ENCODE measurements around the gene ZIC5. TPM values are rescaled to one million over a fixed set of nuclear protein-coding genes. Genes with fewer than 3 reads are reported as not detected.

The ZIC5 gene
- total and polyA plus RNA-seq, 2 of the 13 experiments (the other 11 are each of a cell fraction or from before 2014, with no cell fraction given) = 0.02 to 0.07 TPM

GRCh38 chr13:99968521-99969452, 2.8 kb downstream of the ZIC5 start:
- no peak for ATAC-seq
- Histone ChIP-seq H4K20me1 (ENCODE audit: insufficient read depth, low read length) (no peaks in the 10 kb centered on the region), H3K9me3 (ENCODE audit: low read length) (no peaks in the 10 kb centered on the region), H3K4me1 (ENCODE audit: insufficient read depth, low read length) (peaks cover 7% of the 10 kb centered on the region; the same call in 1 of the 2 replicates), H3K79me2 (ENCODE audit: insufficient read depth, low read length) (no peaks in the 10 kb centered on the region), H2AFZ (ENCODE audit: low read length) (no peak overlapping the region), H3K27ac (ENCODE audit: extremely low read length, insufficient read depth, low read length) (no peak overlapping the region), H3K36me3 (replicated peaks in 1 of 2; ENCODE audit: control insufficient read depth in 1 of 2, insufficient read depth in 2 of 2, low read length in 2 of 2) (no peaks in the 10 kb centered on the region), H3K27me3 (ENCODE audit: control insufficient read depth in 1 of 2, insufficient read depth in 2 of 2, low read length in 2 of 2) (peaks cover 9 to 24% of the 10 kb centered on the region in 2 experiments), H3K4me2 (ENCODE audit: low read depth, low read length) (no peak overlapping the region), H3K9ac (ENCODE audit: insufficient read depth, low read depth, low read length) (no peak overlapping the region), H3K4me3 (replicated peaks in 1 of 3; ENCODE audit: insufficient read depth in 1 of 3, low read depth in 2 of 3, low read length in 3 of 3) (no peak overlapping the region)
- TF ChIP-seq HNRNPL (IDR thresholded peaks at IDR 0.05; ENCODE audit: low read depth, low read length) (no peak), ZFYVE20 (CRISPR knock-in tag; IDR thresholded peaks at IDR 0.05; ENCODE audit: borderline replicate concordance, low read depth) (no peak), IKZF1 (IDR thresholded peaks at IDR 0.05) (no peak)
- TF ChIP-seq, protein P1, sequence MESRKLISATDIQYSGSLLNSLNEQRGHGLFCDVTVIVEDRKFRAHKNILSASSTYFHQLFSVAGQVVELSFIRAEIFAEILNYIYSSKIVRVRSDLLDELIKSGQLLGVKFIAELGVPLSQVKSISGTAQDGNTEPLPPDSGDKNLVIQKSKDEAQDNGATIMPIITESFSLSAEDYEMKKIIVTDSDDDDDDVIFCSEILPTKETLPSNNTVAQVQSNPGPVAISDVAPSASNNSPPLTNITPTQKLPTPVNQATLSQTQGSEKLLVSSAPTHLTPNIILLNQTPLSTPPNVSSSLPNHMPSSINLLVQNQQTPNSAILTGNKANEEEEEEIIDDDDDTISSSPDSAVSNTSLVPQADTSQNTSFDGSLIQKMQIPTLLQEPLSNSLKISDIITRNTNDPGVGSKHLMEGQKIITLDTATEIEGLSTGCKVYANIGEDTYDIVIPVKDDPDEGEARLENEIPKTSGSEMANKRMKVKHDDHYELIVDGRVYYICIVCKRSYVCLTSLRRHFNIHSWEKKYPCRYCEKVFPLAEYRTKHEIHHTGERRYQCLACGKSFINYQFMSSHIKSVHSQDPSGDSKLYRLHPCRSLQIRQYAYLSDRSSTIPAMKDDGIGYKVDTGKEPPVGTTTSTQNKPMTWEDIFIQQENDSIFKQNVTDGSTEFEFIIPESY (CRISPR knock-in tag; IDR thresholded peaks at IDR 0.05) = peak; percentile 13; the same call in 1 of the 2 replicates
- POLR2A ChIA-PET = no interaction called here
- no peak for FAIRE-seq
- no peak for DNase-seq (ENCODE audit: low spot score)
- WGBS (ENCODE audit: low lambda C conversion rate) = 96% methylated on average over 63 of the region's 81 CpGs
- in situ Hi-C loops (cut with HindIII; ENCODE audit: extremely low pct_ligation_motif_present, low pct_unique_long_range_greater_than_20kb) (no loop called here), intact Hi-C loops (cut with micrococcal nuclease; ENCODE audit: unreplicated experiment) (no loop called here)
- CTCF ChIA-PET (ENCODE audit: low intra/inter-chr PET ratio, low total read pairs) = no interaction called here
- BruUV-seq (replicated peaks) = no TSS peak
